ENCODE results near the gene FAM72A.
"Not testable (repeated sequence)": the region's sequence is repeated elsewhere in the genome, so short reads cannot be mapped to it uniquely, and the experiment has no call there.

The FAM72A gene

DNA sequence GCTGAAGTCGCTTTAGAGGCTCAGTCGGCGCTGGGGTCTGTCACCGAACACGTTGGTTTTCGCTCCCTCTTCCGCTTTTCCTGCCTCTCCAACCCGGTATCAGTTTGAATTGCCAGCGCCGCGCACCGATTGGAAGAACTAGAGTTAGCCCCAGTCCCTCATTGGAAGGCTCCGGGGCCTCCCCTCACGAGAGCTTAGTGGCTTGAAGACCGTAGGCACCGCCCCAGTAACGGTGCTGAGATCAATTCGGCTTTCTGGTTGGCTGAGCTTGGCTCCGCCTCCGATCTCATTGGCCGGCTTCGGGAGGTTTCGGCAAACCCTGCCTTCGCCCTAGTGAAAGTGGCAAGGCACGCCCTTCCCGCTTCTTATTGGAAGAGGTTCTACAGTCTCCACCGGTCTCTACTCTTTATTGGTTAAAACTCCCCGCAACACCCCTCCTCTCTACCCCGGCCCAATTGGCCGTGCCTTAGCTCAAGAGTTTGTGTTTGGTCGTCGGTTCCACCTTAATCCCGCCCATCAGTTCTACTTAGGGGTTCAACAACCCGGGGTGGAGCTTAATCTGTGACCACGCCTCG is at the start of gene FAM72A:
Gene FAM72A, minus strand, starts transcription at position 51 of the 575 bp plus-strand sequence. CDS start 814 bp downstream, outside the sequence.
- DNase-seq (ENCODE audit: low read depth), result peak; percentile 100

DNA sequence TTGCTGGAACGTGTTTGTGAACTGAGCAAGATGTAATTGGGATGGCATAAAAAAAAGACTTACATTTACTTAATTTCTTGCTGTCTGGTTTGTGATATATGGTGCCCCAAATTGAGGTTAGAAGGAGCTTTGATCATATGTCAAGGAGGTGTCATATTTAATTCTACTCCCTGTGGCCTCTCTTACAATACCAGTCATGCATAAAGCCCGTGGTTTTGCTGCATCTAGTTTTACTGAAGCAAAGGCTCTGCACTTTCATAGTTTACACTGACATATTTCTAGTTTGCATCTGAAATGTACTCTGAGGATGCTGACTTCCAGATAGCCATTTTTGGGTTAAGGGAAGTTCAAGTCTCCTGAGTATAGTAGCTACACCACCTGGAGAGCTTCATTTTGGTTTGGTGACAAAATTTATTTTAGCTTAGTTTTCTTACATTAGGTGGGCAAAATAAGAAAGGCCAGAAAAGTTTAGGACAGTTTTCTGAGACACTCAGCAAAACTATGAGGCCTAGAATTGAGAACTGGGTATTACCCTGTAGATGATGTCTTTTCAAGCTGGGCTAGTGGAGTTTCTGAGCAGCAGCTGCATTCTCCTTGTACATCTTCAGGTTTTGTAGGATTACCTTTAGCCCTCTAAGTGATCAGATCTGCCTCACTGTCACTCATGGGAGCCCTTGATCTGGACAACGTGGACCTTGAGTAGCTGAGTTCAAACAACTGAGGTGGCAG is 48.5 kb upstream of the FAM72A start:
- DNase-seq (ENCODE audit: low read depth), result not testable (repeated sequence)

DNA sequence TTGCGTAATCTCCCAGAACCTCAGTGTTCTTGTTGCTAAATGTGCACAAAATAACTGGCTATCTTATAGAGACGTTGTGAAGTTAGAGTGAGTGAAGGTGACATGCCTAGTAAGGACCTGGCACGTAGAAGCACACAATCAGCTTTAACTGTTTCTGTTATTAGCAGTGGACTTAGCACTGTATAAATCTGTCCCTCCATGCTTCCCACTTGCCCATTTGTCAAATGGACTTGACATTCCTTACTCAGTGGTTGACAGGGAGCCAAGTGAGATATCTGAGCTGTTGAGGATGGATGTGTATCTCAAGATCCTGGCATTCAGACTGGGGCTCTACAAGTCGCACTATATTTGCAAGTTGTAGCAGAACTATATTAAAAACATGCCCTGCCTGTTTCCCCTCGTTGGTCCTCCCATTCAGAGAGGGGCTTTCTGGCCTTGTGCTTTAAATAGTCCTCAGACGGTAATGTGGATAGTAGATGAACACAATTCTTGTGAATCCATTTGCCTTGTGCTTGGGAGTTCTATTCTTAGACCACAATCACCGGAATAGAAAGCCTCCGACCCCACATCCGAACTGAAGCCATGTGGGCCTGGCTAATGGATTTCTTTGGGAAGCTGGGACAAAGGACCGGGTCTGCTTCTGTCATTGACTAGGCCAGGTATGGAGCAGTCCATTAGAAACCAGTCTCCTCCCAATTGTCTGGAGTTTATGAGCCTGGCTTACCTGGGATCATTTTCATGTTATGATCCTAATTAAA is 43.7 kb upstream of the FAM72A start:
- DNase-seq (ENCODE audit: low read depth), result not testable (repeated sequence)

DNA sequence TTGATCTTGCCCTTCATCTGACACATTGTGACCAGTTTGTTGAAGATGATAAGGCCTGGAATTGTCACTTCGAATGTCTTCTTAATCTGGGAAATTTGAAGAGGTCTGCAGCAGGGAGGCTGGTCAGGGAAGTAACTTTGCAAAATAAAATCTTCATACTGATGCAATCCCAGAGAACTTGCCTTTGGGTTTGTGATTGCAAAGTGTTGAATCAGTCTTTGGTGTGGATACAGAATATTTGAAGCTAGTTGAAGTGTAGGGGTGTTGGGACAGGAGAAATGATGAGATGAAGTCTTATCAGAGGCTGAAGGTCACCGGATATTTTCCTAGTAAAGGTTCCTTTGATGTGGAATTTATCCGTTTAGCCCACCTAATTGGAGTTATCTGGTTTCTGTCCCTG is 42.8 kb upstream of the FAM72A start:
- DNase-seq (ENCODE audit: low read depth), result not testable (repeated sequence)

DNA sequence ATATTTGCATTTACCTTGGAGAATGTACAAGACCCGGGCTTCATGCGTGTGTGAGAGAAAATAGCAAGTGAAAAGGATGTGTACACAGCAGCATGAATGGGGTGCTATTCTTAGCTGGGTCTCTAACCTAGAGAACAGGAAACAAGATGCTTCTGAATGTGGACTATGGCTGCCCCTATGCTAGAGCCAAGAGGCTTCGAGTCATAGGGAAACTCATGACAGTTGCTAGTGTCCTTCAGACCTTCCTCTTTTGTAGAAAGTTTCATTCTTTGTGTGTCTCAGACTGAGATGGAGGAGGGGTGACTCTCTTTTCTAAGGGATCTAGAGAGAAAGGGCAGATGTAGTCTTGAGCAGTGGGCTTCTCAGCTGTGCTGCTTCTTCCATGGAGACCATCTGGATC is 40.7 kb upstream of the FAM72A start:
- DNase-seq (ENCODE audit: low read depth), result not testable (repeated sequence)

DNA sequence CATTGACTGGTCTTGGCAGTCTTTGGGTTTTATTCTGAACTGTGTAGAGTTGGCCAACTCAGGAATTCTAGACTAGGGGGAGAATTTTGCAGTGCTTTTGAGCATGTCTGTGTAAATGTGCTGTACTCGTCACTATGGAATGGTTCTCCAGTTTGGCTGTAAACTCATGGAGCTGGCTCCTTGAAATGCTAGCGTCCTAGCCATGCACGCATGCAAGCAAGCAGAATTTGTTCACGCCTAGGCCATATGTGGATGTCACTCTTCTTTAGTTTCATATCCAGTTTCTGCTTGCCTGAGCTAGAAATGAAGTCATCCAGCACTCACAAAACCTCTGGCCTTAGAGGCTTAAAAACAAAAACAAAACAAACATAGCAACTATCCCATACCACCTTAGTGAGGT is 37.6 kb upstream of the FAM72A start:
- DNase-seq (ENCODE audit: low read depth), result peak; percentile 70

DNA sequence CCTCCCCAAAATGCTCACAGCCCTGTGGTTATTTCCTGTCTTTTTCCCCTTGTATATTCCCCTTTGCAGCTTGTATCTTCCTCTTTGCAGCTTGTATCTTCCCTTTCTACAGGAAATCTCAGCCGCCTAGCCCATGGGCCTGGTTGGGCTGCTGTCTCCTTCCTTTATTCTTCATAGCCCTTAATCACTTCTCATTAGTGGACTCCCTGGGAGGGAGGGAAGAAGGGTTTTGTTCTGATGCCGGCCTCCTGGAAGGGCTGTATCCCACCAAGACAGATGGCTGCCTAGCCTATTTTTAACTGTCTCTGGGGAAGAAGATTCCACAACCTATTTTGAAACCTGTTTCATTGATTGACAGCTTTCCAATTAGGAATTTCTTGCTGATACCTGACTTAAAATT is 32.6 kb upstream of the FAM72A start:
- DNase-seq (ENCODE audit: low read depth), result not testable (repeated sequence)

DNA sequence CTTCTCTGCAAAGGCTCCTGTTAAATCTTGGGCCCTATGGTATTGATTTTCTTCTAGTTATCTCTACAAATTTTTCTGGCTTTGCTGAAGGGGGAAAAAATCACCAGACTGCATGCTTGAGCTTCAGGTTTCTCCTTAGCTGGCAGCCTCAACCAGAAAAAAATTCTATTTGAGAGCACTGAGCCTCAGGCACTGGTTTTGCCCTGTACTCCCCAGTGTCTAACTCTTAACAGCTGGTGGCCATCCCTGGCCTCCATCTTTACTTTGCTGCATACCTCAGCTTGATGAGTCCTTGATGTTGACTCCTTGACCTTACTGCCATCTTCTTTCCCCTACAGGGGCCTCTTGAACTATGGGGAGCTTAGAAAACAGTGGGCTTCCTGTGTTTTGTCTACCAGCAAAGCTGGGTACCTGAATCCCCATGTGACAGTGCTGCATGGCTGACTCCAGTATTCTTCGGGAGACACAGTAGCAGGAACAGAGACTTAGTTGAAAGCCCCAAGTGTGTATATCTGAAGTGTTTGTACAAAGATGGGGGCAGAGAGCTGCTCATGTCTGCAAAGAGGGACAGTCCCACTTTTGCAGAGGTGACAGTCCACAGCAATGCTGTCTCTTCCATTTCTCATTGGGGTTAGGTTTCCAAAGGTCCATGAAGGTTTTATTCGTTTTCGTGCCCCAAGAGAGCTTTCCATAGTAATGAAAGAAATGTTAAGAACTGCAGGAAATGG is 31.7 kb upstream of the FAM72A start:
- not testable (repeated sequence) for DNase-seq (ENCODE audit: low read depth)

DNA sequence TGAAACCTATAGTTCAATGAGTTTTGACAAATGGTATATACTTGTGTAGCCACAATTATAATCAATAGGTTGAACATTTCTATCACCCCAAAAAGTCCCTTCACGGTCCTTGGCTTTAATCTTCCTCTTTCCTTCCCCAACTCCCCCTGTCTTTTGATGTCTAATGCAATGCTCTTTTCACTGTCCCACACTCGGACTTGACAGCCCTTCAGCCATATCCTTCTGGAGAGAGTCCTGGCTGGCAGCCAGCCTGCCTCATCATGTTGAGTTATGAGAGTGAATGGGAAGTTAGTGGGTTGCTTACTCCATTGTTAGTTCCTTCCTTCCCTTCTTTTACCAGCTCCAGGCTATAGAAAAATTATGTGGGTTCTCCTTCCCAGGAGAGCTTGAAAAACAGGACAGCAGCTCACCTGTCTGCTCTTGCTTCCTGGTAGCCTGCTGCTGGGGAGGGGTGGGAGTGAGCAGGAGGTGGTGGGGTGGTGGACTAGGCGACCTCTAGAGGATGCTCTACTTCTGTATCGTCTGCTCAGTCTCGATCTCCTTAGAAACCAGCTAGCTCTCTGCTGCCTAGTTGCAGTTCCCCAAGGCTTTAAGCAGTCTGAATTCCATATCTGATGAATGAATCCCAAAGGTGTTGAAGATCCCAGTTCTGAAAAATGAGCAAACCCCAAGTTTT is 30.5 kb upstream of the FAM72A start:
- DNase-seq (ENCODE audit: low read depth), result not testable (repeated sequence)

DNA sequence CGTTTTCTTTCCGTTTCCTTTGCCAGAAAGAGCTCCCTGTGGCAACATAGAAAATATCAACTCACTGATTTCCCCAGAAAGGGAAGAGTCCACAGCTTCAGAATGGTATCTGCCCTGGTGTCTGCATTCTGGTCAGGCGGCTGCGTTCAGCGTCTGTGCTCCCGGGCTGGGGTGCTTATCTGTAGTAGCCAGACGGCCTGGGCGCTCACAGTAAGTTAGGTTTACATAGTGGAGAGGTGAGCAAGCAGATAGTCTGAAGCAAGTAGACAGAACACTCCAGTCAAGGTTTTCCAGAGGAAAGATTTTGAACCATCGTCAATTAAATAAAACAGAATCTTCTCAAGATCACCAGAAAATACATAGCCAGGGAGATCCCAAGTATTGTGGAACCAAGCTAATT is 29.4 kb upstream of the FAM72A start:
- not testable (repeated sequence) for DNase-seq (ENCODE audit: low read depth)

DNA sequence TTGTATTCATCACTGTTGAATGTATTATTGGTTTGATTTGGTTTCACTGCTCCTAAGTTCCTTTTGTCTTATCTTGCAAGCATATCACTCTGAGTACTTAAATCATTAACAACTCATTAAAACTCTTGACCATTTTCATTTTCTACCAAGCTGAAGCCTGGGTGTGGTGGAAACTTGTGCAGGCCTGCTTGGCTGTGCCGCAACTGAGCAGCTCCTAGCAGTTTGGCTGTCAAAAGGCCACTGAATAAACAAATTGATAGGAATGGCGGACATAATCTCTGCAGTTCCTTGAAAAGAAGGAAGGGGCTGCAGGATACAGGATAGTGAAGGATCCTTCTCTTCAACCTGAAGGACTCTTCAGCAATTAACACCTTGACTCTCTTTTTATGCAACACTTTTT is 26.6 kb upstream of the FAM72A start:
- not testable (repeated sequence) for DNase-seq (ENCODE audit: low read depth)

DNA sequence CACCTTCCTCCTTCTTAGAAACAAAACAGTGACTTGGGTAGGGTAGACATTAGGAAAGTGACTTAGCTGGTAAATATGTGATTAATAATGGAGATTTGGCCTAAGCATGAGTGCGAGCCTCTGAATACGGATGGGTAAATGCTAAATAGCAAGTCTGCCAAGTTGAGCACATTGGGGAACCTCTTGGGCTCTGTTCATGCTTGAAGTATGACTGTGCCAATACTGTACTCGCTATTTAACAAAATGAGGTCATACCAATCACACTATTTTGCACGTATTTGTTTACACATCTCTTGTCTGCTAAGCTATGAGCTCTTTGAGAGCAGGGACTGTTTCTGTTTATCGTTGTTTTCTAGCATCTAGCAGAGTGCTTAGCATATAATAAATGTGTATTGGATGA is 24.2 kb upstream of the FAM72A start:
- not testable (repeated sequence) for DNase-seq (ENCODE audit: low read depth)

DNA sequence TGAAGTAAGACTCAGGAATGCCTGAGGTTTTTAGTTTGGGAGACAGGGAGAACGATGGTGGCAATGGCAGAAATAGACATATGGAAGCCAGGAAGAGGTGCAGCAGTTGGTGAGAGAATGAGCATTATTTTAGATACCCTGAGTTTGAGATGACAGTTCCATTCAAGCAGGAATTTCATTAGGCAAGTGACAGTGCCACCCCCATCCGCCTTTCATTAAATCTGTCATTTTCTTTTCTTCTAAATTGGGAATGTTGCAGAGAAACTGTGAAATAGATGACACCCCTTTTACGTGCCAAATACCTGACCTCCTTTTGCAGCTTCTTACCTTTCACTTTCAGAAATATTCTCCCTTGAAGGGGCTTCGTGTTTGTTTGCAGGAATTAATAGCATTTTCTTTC is 22.7 kb upstream of the FAM72A start:
- DNase-seq (ENCODE audit: low read depth), result not testable (repeated sequence)

DNA sequence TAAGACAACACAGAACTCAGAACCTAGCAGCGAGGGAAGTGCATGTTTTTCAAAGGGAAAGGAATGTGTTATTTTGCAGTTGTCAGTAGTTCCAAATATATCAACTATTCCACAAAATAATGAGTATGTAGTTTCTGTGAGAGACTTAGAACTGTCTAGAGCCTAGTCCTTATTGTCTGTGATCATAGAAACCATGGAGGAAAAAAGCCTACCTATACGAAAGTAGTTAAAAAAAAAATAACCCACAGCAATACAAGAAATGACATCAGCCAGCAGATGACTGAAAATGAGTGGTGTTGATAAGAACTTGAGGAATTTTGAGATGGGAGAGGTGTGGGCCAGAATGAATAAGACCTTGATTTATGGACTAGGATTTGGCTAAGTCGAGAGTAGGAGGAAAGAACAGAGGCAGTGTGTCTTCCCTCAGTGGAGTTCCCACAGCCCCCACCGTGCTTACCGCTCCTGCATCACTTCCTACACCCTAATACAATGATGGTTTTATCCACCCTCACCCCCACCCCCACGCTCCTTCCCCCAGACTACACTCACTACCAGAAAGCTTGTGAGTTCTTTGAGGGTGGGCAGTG is 21.6 kb upstream of the FAM72A start:
- DNase-seq (ENCODE audit: low read depth), result not testable (repeated sequence)

DNA sequence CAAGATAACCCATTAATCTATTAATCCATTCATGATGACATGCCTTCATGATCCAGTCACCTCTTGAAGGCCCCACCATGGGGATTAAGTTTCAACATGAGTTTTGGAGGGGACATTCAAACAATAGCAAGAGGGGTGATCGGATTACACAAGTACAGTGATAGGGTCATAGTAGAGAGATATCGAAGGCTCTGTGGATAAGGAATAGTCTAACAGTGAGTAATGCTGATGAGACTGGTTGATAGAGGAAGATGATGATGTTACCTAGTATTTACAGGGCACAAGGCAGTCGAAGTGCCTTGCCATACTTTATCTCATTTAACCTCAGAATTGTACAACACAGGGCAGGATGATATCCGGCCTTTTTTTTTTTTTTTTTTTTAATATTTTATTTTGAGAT is 18.9 kb upstream of the FAM72A start:
- not testable (repeated sequence) for DNase-seq (ENCODE audit: low read depth)

DNA sequence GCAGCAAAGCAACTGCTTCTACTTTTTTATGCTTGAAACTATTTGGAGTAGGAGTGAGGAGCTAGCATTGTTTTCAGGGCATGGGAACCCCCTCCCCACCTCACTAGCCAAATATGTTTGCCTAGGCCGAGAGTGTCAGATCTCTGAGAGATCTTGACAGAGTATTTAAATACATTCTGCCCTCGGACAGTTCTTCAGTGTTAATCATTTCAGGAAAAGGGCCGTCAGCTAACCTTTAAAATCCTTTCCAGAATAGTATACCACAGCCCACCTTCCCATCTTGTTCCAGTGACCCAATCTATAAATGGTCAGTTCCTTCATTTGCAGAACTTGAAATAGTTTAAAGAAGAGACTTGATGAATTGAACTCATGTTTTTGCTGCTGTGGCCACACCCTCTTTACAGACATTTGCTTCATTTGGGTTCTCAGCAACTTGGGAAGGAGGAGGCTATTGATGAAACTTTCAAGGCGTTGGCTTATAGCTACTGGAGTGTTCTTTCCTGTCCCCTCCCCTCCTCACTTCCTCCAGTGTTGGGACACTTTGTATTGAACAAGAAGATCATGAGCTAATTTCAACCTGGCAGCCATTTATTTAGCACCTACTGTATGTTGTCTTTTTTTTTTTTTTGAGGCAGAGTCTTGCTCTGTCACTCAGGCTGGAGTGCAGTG is 17.8 kb upstream of the FAM72A start:
- DNase-seq (ENCODE audit: low read depth), result not testable (repeated sequence)

DNA sequence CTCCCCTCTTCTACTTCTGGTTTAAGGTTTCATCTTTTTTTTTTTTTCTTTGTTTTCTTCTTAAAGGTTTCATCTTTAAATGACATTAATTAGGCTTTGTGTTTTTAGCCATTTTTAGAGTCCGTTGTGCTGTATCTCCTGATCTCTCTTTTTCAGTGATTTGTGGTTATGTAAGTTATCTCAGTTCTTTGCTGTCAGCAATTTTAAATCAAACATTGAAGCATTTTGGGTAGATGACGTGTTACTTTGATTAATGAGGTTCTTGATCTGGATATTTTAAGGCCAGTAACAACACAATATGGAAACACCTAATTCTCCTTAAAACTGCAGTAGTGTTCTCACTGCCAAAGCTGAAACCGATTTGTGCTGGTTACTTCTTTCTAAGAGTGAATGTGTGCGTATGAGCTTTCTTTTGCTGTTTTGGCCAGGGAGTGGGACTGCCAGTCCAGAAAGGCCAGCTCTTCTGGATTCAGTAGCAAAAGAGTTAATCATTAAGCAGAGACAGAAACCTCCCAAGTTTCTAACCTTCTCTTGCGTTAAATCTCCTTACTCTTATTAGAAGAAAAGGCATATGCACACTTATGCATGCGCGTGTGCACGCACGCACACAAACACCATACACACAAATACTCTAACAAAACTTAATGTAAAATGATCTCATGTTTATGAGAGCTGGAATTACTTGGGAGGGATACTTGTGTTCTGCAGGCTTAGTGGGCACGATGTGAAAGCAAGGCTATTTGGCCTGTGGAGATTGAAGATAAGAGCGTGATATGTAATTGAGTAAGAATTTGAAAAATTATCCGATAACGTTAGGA is 17.1 kb upstream of the FAM72A start:
- DNase-seq (ENCODE audit: low read depth), result not testable (repeated sequence)

DNA sequence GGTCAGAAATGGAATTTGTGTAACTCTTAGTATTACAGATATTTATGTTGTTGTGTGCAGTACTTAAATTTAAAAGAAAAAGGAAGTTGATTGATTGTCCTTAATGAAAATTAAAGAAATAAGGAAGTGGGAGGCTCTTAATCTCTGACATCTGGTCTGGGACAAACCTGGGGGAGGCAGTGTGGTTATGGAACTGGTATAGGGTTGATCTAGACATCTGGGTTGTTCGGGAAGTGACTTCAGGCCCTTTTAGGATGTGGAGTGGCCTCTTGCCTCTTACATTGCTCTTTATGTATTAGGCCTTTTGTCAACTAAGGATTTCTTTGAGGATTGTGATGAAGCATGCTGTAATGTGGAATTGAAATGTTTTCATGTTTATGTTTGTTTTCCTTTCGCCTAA is 16.1 kb upstream of the FAM72A start:
- DNase-seq (ENCODE audit: low read depth), result not testable (repeated sequence)

DNA sequence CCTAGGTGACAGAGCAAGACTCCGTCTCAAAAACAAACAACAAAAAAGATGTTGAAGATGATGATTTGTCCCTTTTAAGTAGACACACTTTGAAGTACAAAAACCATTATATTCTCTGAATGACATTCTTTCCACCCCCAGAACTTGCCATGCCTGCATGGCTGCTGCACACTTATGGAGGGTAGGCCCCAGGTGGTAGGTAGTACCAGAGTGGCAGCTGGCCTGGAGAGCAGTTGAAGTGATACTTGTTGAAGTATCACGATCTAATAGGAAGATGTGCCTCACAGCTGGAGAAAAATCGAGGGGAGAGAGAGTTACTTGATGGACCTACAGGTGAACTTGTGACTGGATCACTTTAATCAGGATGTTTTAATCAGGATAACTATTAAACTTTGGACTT is 15.6 kb upstream of the FAM72A start:
- not testable (repeated sequence) for DNase-seq (ENCODE audit: low read depth)
